Measurements from ENCODE around the gene ORAI3. TPM values are rescaled to one million over a fixed set of nuclear protein-coding genes. Genes with fewer than 3 reads are reported as not detected.

The ORAI3 gene
- total RNA-seq, 6 donors from 2014 or later, result 22.2 to 33.9 (median 28.4) TPM

DNA sequence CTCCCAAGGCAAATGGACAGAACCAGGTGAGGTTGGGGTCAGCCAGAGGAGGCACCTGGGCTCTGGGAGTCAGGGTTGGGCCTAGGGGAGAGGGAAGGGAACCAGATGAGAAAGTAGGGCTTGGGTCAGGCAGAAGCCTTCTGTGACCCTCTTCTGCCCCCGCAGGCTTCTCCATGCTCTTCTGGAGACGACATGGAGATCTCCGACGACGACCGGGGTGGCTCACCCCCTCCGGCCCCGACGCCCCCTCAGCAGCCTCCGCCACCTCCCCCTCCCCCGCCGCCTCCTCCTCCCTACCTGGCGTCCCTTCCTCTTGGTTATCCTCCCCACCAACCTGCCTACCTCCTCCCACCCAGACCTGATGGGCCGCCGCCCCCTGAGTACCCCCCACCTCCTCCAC lies 16.6 kb downstream of the ORAI3 start:
- 90 to 92% methylated on average over 2 to 15 of the region's 15 CpGs for WGBS, 2 donors
- no peaks in the 10 kb centered on the region for H3K27me3 ChIP-seq
- DNase-seq (no peak), ATAC-seq (ENCODE audit: low FRiP score in 2 of 2) (no peak)
- no peaks in the 10 kb centered on the region for H3K9me3 ChIP-seq
- no peaks in the 10 kb centered on the region for H3K4me1 ChIP-seq
- H3K4me3 ChIP-seq, result no peak overlapping the region
- H3K36me3 ChIP-seq, result peaks cover 74 to 100% (median 94%) of the 10 kb centered on the region in 4 donors
- TF ChIP-seq POLR2AphosphoS5 (IDR thresholded peaks at IDR 0.05) (no peak), POLR2A (IDR thresholded peaks at IDR 0.05) (no peak), EP300 (IDR thresholded peaks at IDR 0.05) (no peak)
- TF ChIP-seq, protein P1, sequence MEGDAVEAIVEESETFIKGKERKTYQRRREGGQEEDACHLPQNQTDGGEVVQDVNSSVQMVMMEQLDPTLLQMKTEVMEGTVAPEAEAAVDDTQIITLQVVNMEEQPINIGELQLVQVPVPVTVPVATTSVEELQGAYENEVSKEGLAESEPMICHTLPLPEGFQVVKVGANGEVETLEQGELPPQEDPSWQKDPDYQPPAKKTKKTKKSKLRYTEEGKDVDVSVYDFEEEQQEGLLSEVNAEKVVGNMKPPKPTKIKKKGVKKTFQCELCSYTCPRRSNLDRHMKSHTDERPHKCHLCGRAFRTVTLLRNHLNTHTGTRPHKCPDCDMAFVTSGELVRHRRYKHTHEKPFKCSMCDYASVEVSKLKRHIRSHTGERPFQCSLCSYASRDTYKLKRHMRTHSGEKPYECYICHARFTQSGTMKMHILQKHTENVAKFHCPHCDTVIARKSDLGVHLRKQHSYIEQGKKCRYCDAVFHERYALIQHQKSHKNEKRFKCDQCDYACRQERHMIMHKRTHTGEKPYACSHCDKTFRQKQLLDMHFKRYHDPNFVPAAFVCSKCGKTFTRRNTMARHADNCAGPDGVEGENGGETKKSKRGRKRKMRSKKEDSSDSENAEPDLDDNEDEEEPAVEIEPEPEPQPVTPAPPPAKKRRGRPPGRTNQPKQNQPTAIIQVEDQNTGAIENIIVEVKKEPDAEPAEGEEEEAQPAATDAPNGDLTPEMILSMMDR (IDR thresholded peaks at IDR 0.05), result no peak
- H3K27ac ChIP-seq, result no peak overlapping the region

DNA sequence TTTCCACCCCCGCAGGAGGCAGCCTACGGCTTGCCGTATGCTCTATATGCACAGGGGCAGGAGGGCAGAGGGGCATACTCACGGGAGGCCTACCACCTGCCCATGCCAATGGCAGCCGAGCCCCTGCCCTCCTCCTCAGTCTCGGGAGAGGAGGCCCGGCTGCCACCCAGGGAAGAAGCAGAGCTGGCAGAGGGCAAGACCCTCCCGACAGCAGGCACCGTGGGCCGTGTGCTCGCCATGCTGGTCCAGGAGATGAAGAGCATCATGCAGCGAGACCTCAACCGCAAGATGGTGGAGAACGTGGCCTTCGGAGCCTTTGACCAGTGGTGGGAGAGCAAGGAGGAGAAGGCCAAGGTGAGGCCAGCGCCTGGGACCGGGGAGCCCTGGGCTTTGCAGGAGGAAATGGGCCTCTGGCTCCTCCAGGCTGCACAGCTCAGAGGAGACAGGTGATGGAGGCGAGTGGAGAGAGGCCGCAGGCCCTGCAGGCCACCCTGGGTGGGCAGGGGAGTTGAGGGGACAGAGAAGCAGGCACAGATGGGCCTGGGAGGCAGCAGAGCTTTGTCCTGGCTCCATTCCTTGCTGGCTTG lies 17.3 kb downstream of the ORAI3 start:
- no peak for DNase-seq
- peaks cover 77 to 100% (median 95%) of the 10 kb centered on the region in 4 donors for H3K36me3 ChIP-seq
- no peaks in the 10 kb centered on the region for H3K9me3 ChIP-seq

DNA sequence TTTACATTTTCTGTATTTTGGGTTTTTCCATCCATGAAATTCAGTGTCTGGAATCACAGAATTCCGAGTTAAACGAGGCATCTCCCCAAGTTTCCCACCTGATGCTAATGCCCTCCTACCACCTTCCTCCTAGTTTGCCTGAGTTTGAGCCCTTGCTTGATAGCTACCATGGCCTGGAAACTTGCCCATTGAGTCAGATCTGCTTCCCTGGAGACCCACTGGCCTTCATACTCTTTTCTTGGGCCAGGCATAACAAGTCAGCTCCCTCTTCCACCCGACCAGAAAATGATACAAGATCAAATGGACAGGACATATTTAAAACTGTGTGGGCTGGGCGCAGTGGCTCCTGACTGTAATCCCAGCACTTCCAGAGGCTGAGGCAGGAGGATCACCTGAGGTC lies 18.9 kb downstream of the ORAI3 start:
- ATAC-seq (ENCODE audit: low FRiP score in 2 of 2) (no peak), DNase-seq (no peak)
- WGBS, 2 donors, result 84 to 96% methylated on average over 4 of the region's 4 CpGs
- no peak overlapping the region for H3K27ac ChIP-seq
- H3K4me3 ChIP-seq, result no peak overlapping the region
- TF ChIP-seq, protein P1 (IDR thresholded peaks at IDR 0.05), result no peak
- TF ChIP-seq EP300 (IDR thresholded peaks at IDR 0.05), result no peak
- H3K36me3 ChIP-seq, result peaks cover 74 to 100% (median 95%) of the 10 kb centered on the region in 4 donors
- no peaks in the 10 kb centered on the region for H3K4me1 ChIP-seq
- no peaks in the 10 kb centered on the region for H3K27me3 ChIP-seq
- H3K9me3 ChIP-seq, result no peaks in the 10 kb centered on the region

More for the DNA sequence above, 17.3 kb downstream of the ORAI3 start:
- TF ChIP-seq POLR2A (IDR thresholded peaks at IDR 0.05) (no peak), EP300 (IDR thresholded peaks at IDR 0.05) (no peak), POLR2AphosphoS5 (IDR thresholded peaks at IDR 0.05) (no peak)
- TF ChIP-seq, protein P1 (IDR thresholded peaks at IDR 0.05), result no peak
- no peaks in the 10 kb centered on the region for H3K27me3 ChIP-seq
- no peak for ATAC-seq (ENCODE audit: low FRiP score in 2 of 2)
- 93% methylated on average over 17 to 19 of the region's 19 CpGs for WGBS, 2 donors
- H3K4me3 ChIP-seq, result no peak overlapping the region
- H3K4me1 ChIP-seq, result no peaks in the 10 kb centered on the region
- H3K27ac ChIP-seq, result no peak overlapping the region

DNA sequence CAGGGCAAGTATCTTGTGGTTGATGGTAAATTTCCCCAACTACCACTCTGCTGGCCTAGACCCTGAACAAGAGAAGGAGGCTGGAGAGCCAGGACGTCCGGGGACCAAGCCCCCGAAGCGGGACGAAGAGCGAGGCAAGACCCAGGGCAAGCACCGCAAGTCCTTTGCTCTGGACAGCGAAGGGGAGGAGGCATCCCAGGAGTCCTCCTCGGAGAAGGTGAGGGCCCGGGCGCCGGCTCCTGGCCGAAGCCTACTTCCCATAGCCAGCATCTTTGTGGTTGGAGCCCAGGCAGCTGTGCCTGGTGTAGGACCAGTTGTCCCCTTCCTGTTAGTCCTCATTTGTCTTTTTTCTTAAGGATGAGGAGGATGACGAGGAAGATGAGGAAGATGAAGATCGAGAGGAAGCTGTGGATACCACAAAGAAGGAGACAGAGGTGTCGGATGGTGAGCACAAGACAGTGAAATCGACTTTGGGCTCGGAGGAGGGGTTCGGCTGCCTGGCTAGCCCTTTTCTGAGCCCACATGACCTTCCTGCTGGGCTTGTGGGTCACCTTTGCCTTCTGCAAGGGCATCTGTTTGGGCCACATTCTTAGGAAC lies 20.5 kb downstream of the ORAI3 start:
- Histone ChIP-seq H3K27me3 (no peaks in the 10 kb centered on the region), H3K9me3 (no peaks in the 10 kb centered on the region), H3K27ac (no peak overlapping the region), H3K36me3 (peaks cover 58 to 100% (median 95%) of the 10 kb centered on the region in 4 donors), H3K4me3 (no peak overlapping the region), H3K4me1 (no peaks in the 10 kb centered on the region)
- TF ChIP-seq EP300 (IDR thresholded peaks at IDR 0.05), result no peak
- TF ChIP-seq POLR2A (IDR thresholded peaks at IDR 0.05), result no peak
- TF ChIP-seq POLR2AphosphoS5 (IDR thresholded peaks at IDR 0.05), result no peak
- TF ChIP-seq, protein P1 (IDR thresholded peaks at IDR 0.05), result no peak
- 93 to 94% methylated on average over 18 to 19 of the region's 19 CpGs for WGBS, 2 donors
- ATAC-seq (ENCODE audit: low FRiP score in 2 of 2) (no peak), DNase-seq (peak in 1 of 2 donors; percentile 73)

DNA sequence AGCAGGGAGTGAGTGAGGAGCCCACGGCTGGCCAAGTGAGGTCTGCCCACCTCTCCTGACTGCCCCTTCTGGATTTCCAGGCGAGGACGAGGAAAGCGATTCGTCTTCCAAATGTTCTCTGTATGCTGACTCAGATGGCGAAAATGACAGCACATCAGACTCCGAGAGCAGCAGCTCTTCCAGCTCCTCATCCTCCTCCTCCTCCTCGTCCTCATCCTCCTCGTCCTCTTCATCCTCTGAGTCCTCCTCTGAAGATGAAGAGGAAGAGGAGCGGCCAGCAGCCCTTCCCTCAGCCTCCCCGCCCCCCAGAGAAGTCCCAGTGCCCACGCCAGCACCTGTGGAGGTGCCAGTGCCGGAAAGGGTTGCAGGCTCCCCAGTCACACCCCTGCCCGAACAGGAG lies 22.4 kb downstream of the ORAI3 start:
- 91 to 97% methylated on average over 14 of the region's 14 CpGs for WGBS, 2 donors
- Histone ChIP-seq H3K9me3 (no peaks in the 10 kb centered on the region), H3K27ac (no peak overlapping the region), H3K36me3 (peaks cover 41 to 100% (median 94%) of the 10 kb centered on the region in 4 donors), H3K27me3 (no peaks in the 10 kb centered on the region), H3K4me1 (no peaks in the 10 kb centered on the region), H3K4me3 (no peak overlapping the region)
- DNase-seq (no peak), ATAC-seq (ENCODE audit: low FRiP score in 2 of 2) (no peak)
- TF ChIP-seq POLR2AphosphoS5 (IDR thresholded peaks at IDR 0.05), result no peak

All from upper lobe of left lung (tissue), 6 donors.